ENCODE measurements around the gene SAP30BP.

DNA sequence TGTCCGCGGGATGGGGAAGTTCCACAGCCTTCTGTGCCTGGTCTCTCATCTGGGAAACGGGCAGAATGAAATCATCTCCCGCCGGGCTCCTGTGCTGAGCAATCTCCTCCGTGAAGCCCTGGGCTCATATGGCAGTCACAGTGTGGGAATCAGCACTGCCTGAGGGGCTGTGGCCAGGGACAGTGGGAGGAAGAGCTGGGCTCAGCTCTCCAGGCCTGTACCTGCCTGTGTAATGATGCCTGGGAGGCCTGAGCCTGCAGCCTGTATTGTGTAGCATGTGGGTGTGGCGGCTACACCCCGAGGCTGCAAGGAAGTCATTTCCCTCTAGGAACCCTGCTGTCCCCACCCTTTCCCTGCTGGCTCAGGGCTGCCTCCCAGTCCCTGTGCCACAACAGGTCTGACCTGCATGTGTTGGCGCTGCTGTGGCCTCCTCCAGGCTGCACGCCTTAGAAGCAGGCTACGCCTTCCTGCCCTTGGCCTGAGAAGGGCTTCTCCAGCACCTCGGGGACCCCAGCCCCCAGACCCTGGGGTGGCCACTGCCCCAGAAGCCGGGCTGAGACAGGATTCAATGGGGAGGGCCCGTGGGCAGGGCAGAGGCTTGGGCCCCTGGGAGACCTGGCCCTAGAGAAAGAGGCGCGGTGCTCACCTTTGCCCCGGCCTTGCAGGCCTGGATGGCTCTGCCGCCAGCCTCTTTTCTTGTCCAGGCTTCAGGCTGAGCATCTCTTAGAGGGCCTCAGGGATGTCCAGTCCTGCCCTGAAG lies 56.2 kb downstream of the SAP30BP start:
- TF ChIP-seq, protein P1, sequence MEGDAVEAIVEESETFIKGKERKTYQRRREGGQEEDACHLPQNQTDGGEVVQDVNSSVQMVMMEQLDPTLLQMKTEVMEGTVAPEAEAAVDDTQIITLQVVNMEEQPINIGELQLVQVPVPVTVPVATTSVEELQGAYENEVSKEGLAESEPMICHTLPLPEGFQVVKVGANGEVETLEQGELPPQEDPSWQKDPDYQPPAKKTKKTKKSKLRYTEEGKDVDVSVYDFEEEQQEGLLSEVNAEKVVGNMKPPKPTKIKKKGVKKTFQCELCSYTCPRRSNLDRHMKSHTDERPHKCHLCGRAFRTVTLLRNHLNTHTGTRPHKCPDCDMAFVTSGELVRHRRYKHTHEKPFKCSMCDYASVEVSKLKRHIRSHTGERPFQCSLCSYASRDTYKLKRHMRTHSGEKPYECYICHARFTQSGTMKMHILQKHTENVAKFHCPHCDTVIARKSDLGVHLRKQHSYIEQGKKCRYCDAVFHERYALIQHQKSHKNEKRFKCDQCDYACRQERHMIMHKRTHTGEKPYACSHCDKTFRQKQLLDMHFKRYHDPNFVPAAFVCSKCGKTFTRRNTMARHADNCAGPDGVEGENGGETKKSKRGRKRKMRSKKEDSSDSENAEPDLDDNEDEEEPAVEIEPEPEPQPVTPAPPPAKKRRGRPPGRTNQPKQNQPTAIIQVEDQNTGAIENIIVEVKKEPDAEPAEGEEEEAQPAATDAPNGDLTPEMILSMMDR (IDR thresholded peaks at IDR 0.05): peak in 2 of 6 experiments; percentile 2 to 8
- peak; percentile 96 to 99 for TF ChIP-seq POLR2A (IDR thresholded peaks at IDR 0.05)

All from Peyer's patch (tissue), 4 donors.